HCT116 (cell line): Measurements from ENCODE around the gene UBE2N. TPM values are rescaled to one million over a fixed set of nuclear protein-coding genes. Genes with fewer than 3 reads are reported as not detected.

Source experiments
- ATAC-seq: fragments of 200-7000 bp; cut with Tn5 transposase; 2 replicates; pipeline ENCODE4 v1.9.1; 2020; ENCODE audit warnings: mild to moderate bottlenecking, moderate library complexity
- BruUV-seq: library from RNA; stranded (reverse); fragments of 400-500 nt; replicated peaks from 2 replicates; lab custom pipeline; 2021; lab: Mats Ljungman, UMichigan
- CTCF ChIA-PET: fragments of 300-600 bp; sonication (Branson Sonifier 250); formaldehyde crosslinking; loops from one replicate; lab custom pipeline; 2021; ENCODE audit warnings: antibody characterized with exemption; lab: Charles Lee
- POLR2A ChIA-PET: fragments of 300-600, 350-600 bp; sonication (Branson Sonifier 250); formaldehyde crosslinking; loops from one replicate; lab custom pipeline; 2021; ENCODE audit warnings: antibody characterized with exemption; lab: Charles Lee
- RAD21 ChIA-PET, 2 experiments: fragments of 300-600 bp; sonication (Branson Sonifier 250); formaldehyde crosslinking; loops; one replicate each; lab custom pipeline; 2023; ENCODE audit warnings: low total read pairs in 2 of 2; ENCODE audit not compliant: uncharacterized antibody in 2 of 2, unreplicated experiment in 2 of 2, low non-redundant PET in 1 of 2; lab: Charles Lee
- DNase-seq: peaks from one replicate; pipeline ENCODE4 v3.0.0-alpha.2; 2010; ENCODE audit warnings: low read depth, low spot score
- H2AFZ ChIP-seq: fragments of 200-600 bp; shearing (Covaris generic), sonication (generic); 2 replicates; pipeline ENCODE4 v1.6.1; 2017; ENCODE audit warnings: low read depth, mixed run types, mixed read lengths, antibody characterized with exemption, low read length; ENCODE audit not compliant: poor library complexity, severe bottlenecking
- H3K27ac ChIP-seq: 2 replicates; pipeline ENCODE4 v1.5.1; 2012; ENCODE audit warnings: low read depth, low read length
- H3K27me3 ChIP-seq: fragments of 200-600 bp; sonication (generic); 2 replicates; pipeline ENCODE4 v1.6.1; 2016; ENCODE audit warnings: mixed run types, low read length, mixed read lengths; ENCODE audit not compliant: insufficient read depth
- H3K36me3 ChIP-seq, 2 experiments: fragments of 200-500 bp in 1 of 2; fragments of 200-600 bp in 1 of 2; sonication (Bioruptor generic) in 1 of 2; sonication (generic) in 1 of 2; 2 replicates each; pipeline versions ENCODE4 v1.5.1 to v1.6.1; 2014 to 2016; ENCODE audit warnings: low read length in 2 of 2, inconsistent platforms in 1 of 2, mixed read lengths in 1 of 2, mixed run types in 1 of 2; ENCODE audit not compliant: insufficient read depth in 2 of 2, control insufficient read depth in 1 of 2
- H3K4me1 ChIP-seq, 2 experiments: fragments of 200-600 bp in 1 of 2; sonication (generic) in 1 of 2; 2 replicates each; pipeline versions ENCODE4 v1.5.1 to v1.6.1; 2012 to 2017; ENCODE audit warnings: low read length in 2 of 2, inconsistent platforms in 1 of 2, mild to moderate bottlenecking in 1 of 2, mixed read lengths in 1 of 2, mixed run types in 1 of 2, moderate library complexity in 1 of 2; ENCODE audit not compliant: insufficient read depth in 2 of 2, control insufficient read depth in 1 of 2
- H3K4me2 ChIP-seq: fragments of 200-600 bp; sonication (generic); 2 replicates; pipeline ENCODE4 v1.6.1; 2017; ENCODE audit warnings: mixed run types, low read length, mixed read lengths
- H3K4me3 ChIP-seq, 2 experiments: fragments of 200-600 bp in 1 of 2; sonication (generic) in 1 of 2; replicated peaks in 1 of 2; 2 replicates each; pipeline ENCODE4 v1.5.1; 2011 to 2016; ENCODE audit warnings: low read length in 2 of 2, control low read depth in 1 of 2, low read depth in 1 of 2, mild to moderate bottlenecking in 1 of 2, mixed read lengths in 1 of 2, mixed run types in 1 of 2
- H3K79me2 ChIP-seq: fragments of 200-600 bp; sonication (generic); 2 replicates; pipeline ENCODE4 v1.6.1; 2017; ENCODE audit warnings: mild to moderate bottlenecking, mixed run types, low read length, moderate library complexity, mixed read lengths; ENCODE audit not compliant: insufficient read depth
- H3K9ac ChIP-seq: fragments of 200-600 bp; sonication (generic); 2 replicates; pipeline ENCODE4 v1.6.1; 2016; ENCODE audit warnings: low read length, mixed read lengths
- H3K9me2 ChIP-seq: fragments of 200-600 bp; sonication (generic), shearing (Covaris generic); 2 replicates; pipeline ENCODE4 v1.6.1; 2017; ENCODE audit warnings: mixed run types, mild to moderate bottlenecking, moderate library complexity; ENCODE audit not compliant: insufficient read depth
- H3K9me3 ChIP-seq, 2 experiments: fragments of 200-500 bp in 1 of 2; fragments of 200-600 bp in 1 of 2; sonication (Bioruptor generic) in 1 of 2; sonication (generic) in 1 of 2; 2 replicates each; pipeline ENCODE4 v1.6.1; 2014 to 2017; ENCODE audit warnings: low read length in 2 of 2, mixed read lengths in 2 of 2, inconsistent platforms in 1 of 2, low read depth in 1 of 2, mild to moderate bottlenecking in 1 of 2, mixed run types in 1 of 2, moderate library complexity in 1 of 2; ENCODE audit not compliant: control insufficient read depth in 1 of 2, insufficient read depth in 1 of 2
- H4K20me1 ChIP-seq: fragments of 200-600 bp; sonication (generic), shearing (Covaris generic); 2 replicates; pipeline ENCODE4 v1.6.1; 2017; ENCODE audit warnings: mixed run types, mild to moderate bottlenecking, moderate library complexity; ENCODE audit not compliant: insufficient read depth
- CBX3 ChIP-seq: IDR thresholded peaks from 2 replicates; pipeline ENCODE4 v1.6.1; 2012; ENCODE audit warnings: low read depth
- ELF1 ChIP-seq: IDR thresholded peaks from 2 replicates; pipeline ENCODE4 v1.6.1; 2012; ENCODE audit warnings: low read depth, borderline replicate concordance
- EZH2 ChIP-seq: fragments of 200-600 bp; sonication (generic); IDR thresholded peaks from 2 replicates; pipeline ENCODE4 v1.6.1; 2017; ENCODE audit warnings: antibody characterized with exemption, mixed run types
- EZH2phosphoT487 ChIP-seq: fragments of 200-600 bp; IDR thresholded peaks from 2 replicates; pipeline ENCODE4 v1.6.1; 2018; ENCODE audit warnings: antibody characterized with exemption, borderline replicate concordance
- MAX ChIP-seq: IDR thresholded peaks from 2 replicates; pipeline ENCODE4 v1.6.1; 2012
- POLR2A ChIP-seq: IDR thresholded peaks from 2 replicates; pipeline ENCODE4 v1.7.0; 2011; ENCODE audit warnings: borderline replicate concordance; ENCODE audit not compliant: insufficient read depth, insufficient read length; ENCODE audit errors: extremely low read depth
- POLR2AphosphoS5 ChIP-seq: IDR thresholded peaks from 2 replicates; pipeline ENCODE4 v1.6.1; 2011; ENCODE audit warnings: mild to moderate bottlenecking, low read depth, low read length, moderate library complexity
- RAD21 ChIP-seq: IDR thresholded peaks from 2 replicates; pipeline ENCODE4 v1.6.1; 2012; ENCODE audit warnings: low read depth, mild to moderate bottlenecking
- SIN3A ChIP-seq: IDR thresholded peaks from 2 replicates; pipeline ENCODE4 v1.6.1; 2012; ENCODE audit warnings: low read depth
- TCF7L2 ChIP-seq: IDR thresholded peaks from 2 replicates; pipeline ENCODE4 v1.7.0; 2011; ENCODE audit warnings: borderline replicate concordance, inconsistent platforms; ENCODE audit not compliant: insufficient read depth, insufficient read length; ENCODE audit errors: extremely low read depth
- YY1 ChIP-seq: IDR thresholded peaks from 2 replicates; pipeline ENCODE4 v1.6.1; 2011; ENCODE audit warnings: low read length, low read depth, moderate library complexity, mild to moderate bottlenecking; ENCODE audit not compliant: insufficient replicate concordance; ENCODE audit errors: extremely low read depth
- ZFX ChIP-seq: fragments of 450-650 bp; IDR thresholded peaks from 2 replicates; pipeline ENCODE4 v1.6.1; 2017
- ZNF274 ChIP-seq: fragments of 200-500 bp; sonication (Bioruptor generic); IDR thresholded peaks from 2 replicates; pipeline ENCODE4 v1.6.1; 2014; ENCODE audit warnings: mild to moderate bottlenecking, low read depth, low read length, inconsistent platforms
- intact Hi-C: fragments of 100-400 bp; cut with micrococcal nuclease; formaldehyde crosslinking; loops from 2 replicates; pipeline ENCODE4 v1.10.0; 2022
- total RNA-seq: library from RNA; stranded (reverse); gene quantifications from one replicate; pipeline ENCODE4 v1.2.1, GENCODE V29; 2021; ENCODE audit not compliant: unreplicated experiment
- TF ChIP-seq, protein P1 (sequence below), 3 experiments: fragments of 200-600 bp in 1 of 3; sonication (generic) in 1 of 3; IDR thresholded peaks in 2 of 3; conservative IDR thresholded peaks in 1 of 3; 2 replicates each; pipeline ENCODE4 v1.5.1; 2012 to 2017; ENCODE audit warnings: low read depth in 2 of 3, low read length in 2 of 3, antibody characterized with exemption in 1 of 3, borderline replicate concordance in 1 of 3, control low read depth in 1 of 3, mild to moderate bottlenecking in 1 of 3, mixed read lengths in 1 of 3, mixed run types in 1 of 3, moderate library complexity in 1 of 3; ENCODE audit not compliant: insufficient read depth in 1 of 3

UBE2N gene
- total RNA-seq, 1 experiment from 2014 or later, result 140 TPM

DNA sequence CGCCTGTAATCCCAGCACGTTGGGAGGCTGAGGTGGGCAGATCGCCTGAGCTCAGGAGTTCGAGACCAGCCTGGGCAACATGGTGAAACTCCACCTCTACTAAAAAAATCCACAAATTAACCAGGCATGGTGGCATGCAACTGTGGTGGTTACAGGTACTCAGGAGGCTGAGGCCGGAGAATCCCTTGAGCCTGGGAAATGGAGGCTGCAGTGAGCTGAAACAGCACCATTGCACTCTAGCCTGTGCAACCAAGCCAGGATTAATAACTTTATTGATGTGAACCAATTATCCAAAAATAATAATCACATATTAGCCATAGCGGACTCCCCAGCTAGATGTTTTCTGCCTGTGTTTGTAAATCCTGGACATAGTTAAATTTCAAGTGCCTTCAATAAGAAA lies 65.8 kb downstream of the UBE2N start:
- Histone ChIP-seq H3K79me2 (peaks cover 27% of the 10 kb centered on the region), H4K20me1 (no peaks in the 10 kb centered on the region), H3K36me3 (no peaks in the 10 kb centered on the region), H3K27me3 (no peaks in the 10 kb centered on the region), H3K27ac (no peak overlapping the region), H3K9me2 (no peaks in the 10 kb centered on the region), H3K4me3 (no peak overlapping the region), H3K4me2 (no peak overlapping the region), H3K9ac (no peak overlapping the region), H2AFZ (no peak overlapping the region), H3K4me1 (peaks cover 17 to 31% of the 10 kb centered on the region in 2 experiments), H3K9me3 (no peaks in the 10 kb centered on the region)
- ChIA-PET CTCF (no interaction called here), POLR2A (interaction anchor here (1.1 kb wide), 1 partner anchor 27 kb away, joined by 3 read pairs; no protein-coding TSS in a partner anchor), RAD21 (no interaction called here)
- ATAC-seq, result no peak
- intact Hi-C loops, result loop anchor here (5.0 kb wide), 1 partner anchor 279 kb away; no protein-coding TSS in a partner anchor
- no peak for DNase-seq
- TF ChIP-seq EZH2 (no peak), POLR2AphosphoS5 (no peak), RAD21 (no peak), EZH2phosphoT487 (no peak), ZFX (no peak), SIN3A (no peak), YY1 (no peak), TCF7L2 (no peak), ZNF274 (no peak), CBX3 (no peak)
- no TSS peak for BruUV-seq

GRCh38 chr12:93373961-93374656 lies 67.6 kb downstream of the UBE2N start:
- ChIA-PET POLR2A (no interaction called here), RAD21 (no interaction called here), CTCF (no interaction called here)
- Histone ChIP-seq H3K4me2 (no peak overlapping the region), H3K27ac (no peak overlapping the region), H3K9me3 (no peaks in the 10 kb centered on the region), H3K79me2 (peaks cover 9% of the 10 kb centered on the region), H3K4me1 (peaks cover 0 to 13% of the 10 kb centered on the region in 2 experiments; a peak in 3 of 4 replicates), H3K4me3 (no peak overlapping the region), H3K36me3 (no peaks in the 10 kb centered on the region), H3K9ac (no peak overlapping the region), H4K20me1 (no peaks in the 10 kb centered on the region), H2AFZ (no peak overlapping the region), H3K27me3 (no peaks in the 10 kb centered on the region), H3K9me2 (no peaks in the 10 kb centered on the region)
- TF ChIP-seq RAD21 (no peak), MAX (no peak), ELF1 (no peak), ZFX (no peak), ZNF274 (no peak), CBX3 (no peak), POLR2A (no peak), SIN3A (no peak)
- TF ChIP-seq, protein P1, sequence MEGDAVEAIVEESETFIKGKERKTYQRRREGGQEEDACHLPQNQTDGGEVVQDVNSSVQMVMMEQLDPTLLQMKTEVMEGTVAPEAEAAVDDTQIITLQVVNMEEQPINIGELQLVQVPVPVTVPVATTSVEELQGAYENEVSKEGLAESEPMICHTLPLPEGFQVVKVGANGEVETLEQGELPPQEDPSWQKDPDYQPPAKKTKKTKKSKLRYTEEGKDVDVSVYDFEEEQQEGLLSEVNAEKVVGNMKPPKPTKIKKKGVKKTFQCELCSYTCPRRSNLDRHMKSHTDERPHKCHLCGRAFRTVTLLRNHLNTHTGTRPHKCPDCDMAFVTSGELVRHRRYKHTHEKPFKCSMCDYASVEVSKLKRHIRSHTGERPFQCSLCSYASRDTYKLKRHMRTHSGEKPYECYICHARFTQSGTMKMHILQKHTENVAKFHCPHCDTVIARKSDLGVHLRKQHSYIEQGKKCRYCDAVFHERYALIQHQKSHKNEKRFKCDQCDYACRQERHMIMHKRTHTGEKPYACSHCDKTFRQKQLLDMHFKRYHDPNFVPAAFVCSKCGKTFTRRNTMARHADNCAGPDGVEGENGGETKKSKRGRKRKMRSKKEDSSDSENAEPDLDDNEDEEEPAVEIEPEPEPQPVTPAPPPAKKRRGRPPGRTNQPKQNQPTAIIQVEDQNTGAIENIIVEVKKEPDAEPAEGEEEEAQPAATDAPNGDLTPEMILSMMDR (IDR thresholded peaks at IDR 0.05 in 2 of 3, conservative IDR thresholded peaks at IDR 0.05 in 1 of 3; ENCODE audit: borderline replicate concordance in 1 of 3, insufficient read depth in 1 of 3, low read depth in 2 of 3, low read length in 2 of 3), result no peak
- intact Hi-C loops, result no loop called here
- no peak for DNase-seq
- BruUV-seq, result no TSS peak
- ATAC-seq, result no peak
